BLaER1 (cell line): ENCODE data around the gene TP53AIP1.
A peak's percentile ranks its signal among the peaks of the same experiment; 100 is the strongest.

Experiments
- H3K27ac ChIP-seq: shearing (Covaris generic); formaldehyde crosslinking; 2 replicates; pipeline ENCODE4 v1.8.1; 2022
- H3K27me3 ChIP-seq: shearing (Covaris generic); formaldehyde crosslinking; 2 replicates; pipeline ENCODE4 v1.8.1; 2022
- H3K36me3 ChIP-seq: shearing (Covaris generic); formaldehyde crosslinking; 2 replicates; pipeline ENCODE4 v1.8.1; 2022
- H3K4me1 ChIP-seq: shearing (Covaris generic); formaldehyde crosslinking; 2 replicates; pipeline ENCODE4 v1.8.1; 2022
- H3K4me2 ChIP-seq: shearing (Covaris generic); formaldehyde crosslinking; 2 replicates; pipeline ENCODE4 v1.8.1; 2022
- H3K4me3 ChIP-seq: shearing (Covaris generic); formaldehyde crosslinking; 2 replicates; pipeline ENCODE4 v1.8.1; 2022
- H3K9ac ChIP-seq: shearing (Covaris generic); formaldehyde crosslinking; 2 replicates; pipeline ENCODE4 v1.8.1; 2022
- H3K9me3 ChIP-seq: shearing (Covaris generic); formaldehyde crosslinking; 2 replicates; pipeline ENCODE4 v1.8.1; 2022
- H4K20me1 ChIP-seq: shearing (Covaris generic); formaldehyde crosslinking; 2 replicates; pipeline ENCODE4 v1.8.1; 2022
- Cebpa-rat ChIP-seq: shearing (Covaris generic); IDR thresholded peaks from 2 replicates; pipeline ENCODE4 v1.8.1; 2022

TP53AIP1 gene

DNA sequence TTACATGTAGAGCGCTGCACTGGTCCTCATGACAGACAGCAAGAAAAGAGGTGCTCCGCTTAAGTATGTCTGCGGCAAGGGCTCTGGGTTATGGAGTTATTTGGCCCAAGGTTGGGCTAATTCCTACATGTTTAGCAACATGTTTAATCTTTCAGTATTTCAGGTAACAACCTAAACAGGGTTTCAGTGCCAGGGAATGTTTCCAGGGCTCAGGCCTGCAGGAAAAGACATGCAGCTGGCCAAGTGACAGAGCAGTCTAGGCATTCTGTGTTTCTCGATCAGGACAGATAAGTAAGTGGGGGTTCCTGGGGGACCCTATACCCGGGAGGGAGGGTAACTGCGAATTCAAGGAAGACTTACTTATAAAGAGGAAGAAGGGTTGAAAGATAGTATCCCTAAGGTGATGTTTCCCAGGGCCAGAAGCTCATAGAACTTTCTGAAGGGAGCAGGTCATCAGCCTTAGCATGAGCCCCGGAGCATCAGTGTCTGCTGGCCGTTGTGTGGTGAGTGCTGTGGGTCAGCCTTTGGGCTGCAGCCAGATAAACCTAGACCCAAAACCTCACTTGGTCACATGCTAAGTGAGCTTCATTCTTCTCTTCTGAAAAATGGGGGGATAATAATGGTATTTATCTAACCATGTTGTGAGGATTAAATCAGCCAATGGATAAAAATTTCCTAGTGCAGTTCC, 33.1 kb downstream of the TP53AIP1 start:
- Histone ChIP-seq H3K9me3 (peaks cover 10% of the 10 kb centered on the region; the same call in 1 of the 2 replicates), H3K9ac (no peak overlapping the region), H4K20me1 (no peaks in the 10 kb centered on the region), H3K36me3 (no peaks in the 10 kb centered on the region), H3K4me3 (no peak overlapping the region), H3K27me3 (no peaks in the 10 kb centered on the region), H3K27ac (no peak overlapping the region), H3K4me2 (peak overlapping the region; percentile 79; the same call in 1 of the 2 replicates), H3K4me1 (peaks cover 48% of the 10 kb centered on the region)
- no peak for TF ChIP-seq Cebpa-rat

DNA sequence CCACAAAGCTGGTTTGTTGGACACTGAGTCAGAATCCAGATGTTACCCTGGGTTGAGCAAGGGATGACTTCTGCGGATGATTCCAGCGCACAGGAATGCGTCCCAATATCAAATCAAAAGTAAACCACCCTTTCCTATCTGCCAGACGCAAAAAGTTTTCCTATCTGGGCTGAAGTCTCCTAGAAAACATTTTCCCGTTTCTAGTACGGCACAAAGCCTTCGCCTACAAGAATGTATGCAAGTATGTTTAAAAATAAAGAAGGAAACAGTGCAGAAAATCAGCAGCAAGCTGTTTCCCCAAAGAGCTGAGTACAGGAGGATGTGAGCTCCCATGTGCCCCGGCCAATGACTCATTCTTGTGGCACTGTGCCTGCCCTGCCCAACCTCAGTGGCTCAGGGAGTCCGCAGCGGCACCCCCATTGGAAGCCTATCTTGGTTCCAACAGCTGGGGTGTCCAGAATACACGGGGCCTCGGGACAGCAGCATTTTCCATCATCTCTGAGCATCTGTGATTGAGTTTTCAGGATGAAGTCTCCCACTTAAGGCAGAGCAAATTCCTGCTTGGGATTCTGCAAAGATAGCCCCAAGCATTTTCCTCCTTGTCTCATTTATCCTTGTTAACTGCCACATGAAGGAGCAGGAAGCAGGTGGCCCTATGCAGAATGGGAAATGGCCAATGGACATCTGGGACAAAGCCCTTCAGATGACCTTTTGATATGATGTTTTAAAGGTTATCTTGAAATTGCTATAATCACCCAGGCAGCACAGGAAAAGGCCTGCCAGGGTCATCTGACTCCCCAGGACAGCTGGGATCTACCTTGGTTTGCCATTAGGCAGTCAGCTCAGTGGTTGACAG, 34.1 kb downstream of the TP53AIP1 start:
- H3K27ac ChIP-seq, result no peak overlapping the region
- peak overlapping the region; percentile 79 for H3K4me2 ChIP-seq
- H3K9me3 ChIP-seq, result peaks cover 10% of the 10 kb centered on the region; the same call in 1 of the 2 replicates
- no peaks in the 10 kb centered on the region for H3K27me3 ChIP-seq
- TF ChIP-seq Cebpa-rat, result no peak
- H4K20me1 ChIP-seq, result no peaks in the 10 kb centered on the region
- no peaks in the 10 kb centered on the region for H3K36me3 ChIP-seq
- H3K4me1 ChIP-seq, result peaks cover 58% of the 10 kb centered on the region
- no peak overlapping the region for H3K9ac ChIP-seq
- no peak overlapping the region for H3K4me3 ChIP-seq

DNA sequence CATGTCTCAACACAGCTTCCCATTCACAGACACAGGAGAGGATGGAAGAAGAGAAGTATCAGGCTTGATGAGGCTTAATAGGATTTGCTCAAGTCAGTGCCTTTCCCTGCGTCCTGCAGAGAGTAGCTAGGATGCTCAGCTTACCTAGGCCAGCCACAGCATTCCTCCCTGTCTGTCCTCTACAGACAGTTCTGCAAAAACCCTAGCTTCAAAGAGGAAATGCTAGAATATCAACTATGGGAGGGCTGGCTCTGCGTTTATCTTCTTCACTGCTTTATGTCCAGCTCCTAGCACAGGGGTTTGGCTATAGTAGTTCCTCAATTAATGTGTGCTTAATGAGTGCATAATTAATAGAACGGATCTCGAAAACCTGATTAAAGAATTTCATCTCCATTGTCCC, 35.1 kb downstream of the TP53AIP1 start:
- H3K9me3 ChIP-seq, result peaks cover 10% of the 10 kb centered on the region; the same call in 1 of the 2 replicates
- H3K9ac ChIP-seq, result no peak overlapping the region
- no peak for TF ChIP-seq Cebpa-rat
- H3K36me3 ChIP-seq, result no peaks in the 10 kb centered on the region
- peak overlapping the region; percentile 79 for H3K4me2 ChIP-seq
- no peak overlapping the region for H3K4me3 ChIP-seq
- H3K27ac ChIP-seq, result no peak overlapping the region
- H4K20me1 ChIP-seq, result no peaks in the 10 kb centered on the region
- peaks cover 68% of the 10 kb centered on the region for H3K4me1 ChIP-seq
- no peaks in the 10 kb centered on the region for H3K27me3 ChIP-seq

DNA sequence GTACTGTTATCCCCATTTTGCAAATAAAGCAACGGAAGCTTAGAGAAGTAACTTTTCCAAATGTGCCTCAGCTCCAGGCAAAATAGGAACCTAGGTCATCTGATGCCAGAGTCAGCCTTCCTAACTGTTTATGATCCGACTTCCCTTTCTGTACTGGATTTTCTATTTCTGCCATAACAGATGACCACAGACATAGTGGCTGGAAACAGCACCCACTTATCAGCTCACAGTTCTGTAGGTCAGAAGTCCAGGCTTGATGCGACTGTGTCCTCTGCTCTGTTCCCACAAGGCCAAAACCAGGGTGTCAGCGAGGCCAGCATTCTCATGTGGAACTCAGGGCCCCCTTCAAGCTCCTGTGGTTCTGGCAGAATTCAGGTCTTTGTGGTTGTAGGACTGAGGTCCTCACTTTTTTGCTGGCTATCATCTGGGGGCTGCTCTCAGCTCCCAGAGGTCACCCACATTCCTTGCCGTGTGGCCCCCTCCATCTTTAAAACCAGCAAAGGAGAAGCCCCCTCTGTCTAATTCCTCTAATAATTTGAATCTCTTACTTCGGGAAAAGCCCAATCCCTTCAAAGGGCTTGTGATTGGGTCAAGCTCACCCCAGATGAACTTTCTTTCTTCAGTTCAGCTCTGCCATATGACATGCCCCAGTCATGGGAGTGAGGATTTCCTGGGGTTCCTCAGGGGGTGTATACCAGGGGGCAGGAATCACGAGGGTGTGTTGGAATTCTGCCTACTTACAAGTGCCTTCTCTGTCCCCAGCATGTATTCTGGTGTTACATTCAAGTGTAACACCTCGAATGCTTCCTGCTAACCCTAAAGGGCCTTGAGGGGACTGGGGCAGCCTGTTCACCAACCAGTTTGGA, 36.3 kb downstream of the TP53AIP1 start:
- H4K20me1 ChIP-seq, result no peaks in the 10 kb centered on the region
- peaks cover 74% of the 10 kb centered on the region for H3K4me1 ChIP-seq
- H3K4me2 ChIP-seq, result peak overlapping the region; percentile 78
- no peak overlapping the region; the same call in 1 of the 2 replicates for H3K9ac ChIP-seq
- H3K4me3 ChIP-seq, result peak overlapping the region; percentile 65
- 0 out of 2 replicates have a peak overlapping the region, but pooled peaks have one; percentile 8 for H3K27ac ChIP-seq
- peaks cover 5% of the 10 kb centered on the region; the same call in 1 of the 2 replicates for H3K9me3 ChIP-seq
- H3K27me3 ChIP-seq, result no peaks in the 10 kb centered on the region
- H3K36me3 ChIP-seq, result no peaks in the 10 kb centered on the region
- no peak for TF ChIP-seq Cebpa-rat

DNA sequence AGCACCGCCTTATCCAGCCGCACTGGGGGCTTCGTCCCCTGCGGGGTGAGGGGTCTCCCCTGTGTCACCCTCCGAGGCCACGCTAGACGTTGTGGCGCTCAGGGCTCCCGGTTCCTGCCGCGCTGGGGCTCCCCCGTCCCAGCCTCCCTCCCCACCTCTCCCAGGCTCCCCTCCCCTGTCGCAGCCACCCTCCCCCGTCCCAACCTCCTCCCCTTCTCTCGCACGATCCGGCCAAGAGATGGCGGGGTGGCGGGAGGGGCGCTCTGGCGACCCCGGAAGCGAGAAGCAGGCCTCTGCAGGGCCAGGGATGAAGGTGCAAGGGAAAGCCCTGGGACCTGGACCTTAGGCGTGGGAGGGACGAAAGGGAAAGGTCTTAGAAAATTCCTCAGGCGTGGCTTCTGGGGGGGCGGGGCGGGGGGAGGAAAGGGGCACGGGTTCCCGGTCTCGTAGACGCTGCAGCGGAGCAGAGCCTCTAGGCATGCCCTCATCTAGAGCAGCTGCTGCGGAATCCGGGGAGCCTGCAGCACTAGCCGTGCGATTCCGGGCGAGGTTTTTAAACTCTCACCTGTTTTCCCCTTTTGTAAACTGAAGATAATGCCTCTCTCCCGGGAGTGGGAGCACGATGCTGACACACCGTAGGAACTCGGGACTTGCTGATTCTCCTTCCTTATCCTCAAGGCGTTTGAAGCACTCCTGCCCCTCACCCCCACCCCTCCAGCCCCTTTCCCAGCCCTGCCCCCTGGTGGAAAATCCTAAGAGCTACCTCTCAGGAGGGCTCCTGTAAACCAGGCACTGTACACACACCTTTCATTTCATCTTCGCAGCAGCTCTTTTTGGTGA, 37.1 kb downstream of the TP53AIP1 start:
- no peak overlapping the region for H3K9ac ChIP-seq
- H3K27ac ChIP-seq, result no peak overlapping the region

DNA sequence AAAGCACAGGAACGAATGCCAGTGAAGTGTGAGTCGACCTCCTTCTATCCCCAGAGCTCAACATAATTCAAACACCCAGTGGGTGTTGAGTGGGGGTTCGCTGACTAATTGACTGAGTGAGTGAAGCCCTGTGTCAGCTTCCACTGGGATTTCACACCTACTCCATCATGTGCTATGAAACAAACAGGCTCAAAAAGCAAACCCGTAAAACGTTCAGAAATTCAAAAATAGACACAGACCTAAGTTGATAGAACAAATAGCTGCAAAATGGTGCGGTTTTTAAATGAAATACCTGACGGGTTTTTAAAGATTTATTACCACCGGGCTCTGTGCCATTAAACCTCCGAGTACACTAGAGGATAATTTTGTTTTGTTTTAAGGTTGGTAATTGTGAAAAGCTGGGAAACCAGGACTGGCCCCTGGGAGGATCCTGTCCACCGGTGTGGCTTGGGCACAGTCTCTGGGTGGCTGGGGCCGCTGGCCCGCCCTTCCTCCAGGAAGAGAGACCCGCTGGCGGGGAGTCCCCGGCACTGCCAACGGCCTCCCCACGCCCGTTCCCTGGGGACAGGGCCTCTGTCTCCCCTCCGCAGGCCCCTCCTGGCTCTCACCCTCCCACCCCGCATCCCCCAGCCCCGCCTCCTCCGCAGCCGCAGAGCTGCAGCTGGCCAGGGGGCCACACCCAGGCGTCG, 37.9 kb downstream of the TP53AIP1 start:
- H3K27ac ChIP-seq, result no peak overlapping the region
- no peaks in the 10 kb centered on the region for H3K9me3 ChIP-seq
- no peaks in the 10 kb centered on the region for H4K20me1 ChIP-seq
- no peaks in the 10 kb centered on the region for H3K27me3 ChIP-seq
- no peak overlapping the region for H3K9ac ChIP-seq
- peak overlapping the region; percentile 78 for H3K4me2 ChIP-seq
- peak overlapping the region; percentile 65 for H3K4me3 ChIP-seq
- no peak for TF ChIP-seq Cebpa-rat
- no peaks in the 10 kb centered on the region for H3K36me3 ChIP-seq
- peaks cover 76% of the 10 kb centered on the region for H3K4me1 ChIP-seq

More for the DNA sequence above, 37.1 kb downstream of the TP53AIP1 start:
- Histone ChIP-seq H4K20me1 (no peaks in the 10 kb centered on the region), H3K4me2 (peak overlapping the region; percentile 78), H3K4me3 (peak overlapping the region; percentile 65), H3K4me1 (peaks cover 76% of the 10 kb centered on the region), H3K36me3 (no peaks in the 10 kb centered on the region), H3K9me3 (no peaks in the 10 kb centered on the region), H3K27me3 (no peaks in the 10 kb centered on the region)
- no peak for TF ChIP-seq Cebpa-rat

DNA sequence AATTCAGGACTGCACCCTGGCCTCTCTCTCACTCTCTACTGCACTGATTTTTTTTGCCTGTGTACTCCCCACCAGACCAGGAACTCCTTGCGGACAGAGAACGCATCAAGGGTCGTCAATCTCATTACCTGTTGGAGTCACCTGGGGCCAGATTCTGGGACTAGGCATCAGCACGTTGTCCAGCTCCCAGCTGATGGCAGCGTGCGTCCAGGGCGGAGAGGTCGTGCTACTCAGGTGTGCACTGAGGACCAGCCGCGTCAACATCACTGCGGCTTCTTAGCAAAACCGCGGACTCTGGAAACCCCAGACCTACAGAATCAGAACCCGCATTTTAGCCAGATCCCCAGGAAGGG, 38.4 kb downstream of the TP53AIP1 start:
- Histone ChIP-seq H3K4me3 (peak overlapping the region; percentile 65), H3K4me1 (peaks cover 72% of the 10 kb centered on the region), H3K36me3 (no peaks in the 10 kb centered on the region), H3K4me2 (peak overlapping the region; percentile 78), H3K9me3 (no peaks in the 10 kb centered on the region), H3K27ac (no peak overlapping the region), H3K9ac (no peak overlapping the region; the same call in 1 of the 2 replicates), H4K20me1 (no peaks in the 10 kb centered on the region), H3K27me3 (no peaks in the 10 kb centered on the region)
- TF ChIP-seq Cebpa-rat, result no peak

DNA sequence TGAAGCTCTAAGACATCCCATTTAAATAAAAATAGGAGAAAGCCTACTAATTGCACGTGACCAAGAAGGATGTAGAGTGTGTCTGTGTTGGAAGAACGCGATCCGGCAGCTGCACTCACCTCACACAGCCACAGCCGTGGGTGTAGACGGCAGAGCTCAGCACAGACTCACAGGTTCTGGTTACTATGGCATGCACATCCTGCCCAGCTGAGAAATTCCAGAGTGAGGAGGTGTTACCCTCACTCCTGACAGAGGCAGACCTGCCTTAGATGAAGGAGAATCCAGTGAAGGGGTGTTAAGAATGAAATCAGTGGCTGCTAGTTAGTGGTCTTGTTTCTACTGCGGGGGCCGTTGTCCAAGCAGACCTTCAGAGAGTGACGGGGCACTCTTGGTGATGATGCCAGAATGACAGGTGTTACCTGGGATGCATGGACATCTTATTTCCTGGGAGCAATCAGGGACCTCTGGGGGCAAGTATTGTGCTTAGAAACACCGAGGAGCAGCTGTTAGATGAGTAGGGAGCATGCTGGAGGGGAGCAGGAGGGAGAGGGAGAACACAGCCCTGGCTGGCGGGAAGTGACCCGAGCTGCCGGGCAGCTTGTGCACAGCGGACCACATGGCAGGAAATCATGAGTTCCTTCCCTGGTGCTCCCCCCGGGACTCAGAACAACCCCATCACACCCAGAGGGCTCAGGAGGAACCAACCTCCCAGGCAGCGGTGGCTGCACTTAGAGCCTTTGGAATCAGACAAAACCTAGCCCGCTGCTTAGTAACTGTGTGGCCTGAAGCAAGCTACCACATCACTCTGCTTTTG, 39.2 kb downstream of the TP53AIP1 start:
- no peak for TF ChIP-seq Cebpa-rat
- no peak overlapping the region for H3K9ac ChIP-seq

More for the DNA sequence above, 39.2 kb downstream of the TP53AIP1 start:
- Histone ChIP-seq H3K4me2 (peak overlapping the region; percentile 78), H3K4me1 (peaks cover 64% of the 10 kb centered on the region), H3K27me3 (no peaks in the 10 kb centered on the region), H3K9me3 (no peaks in the 10 kb centered on the region), H3K27ac (no peak overlapping the region), H4K20me1 (no peaks in the 10 kb centered on the region), H3K4me3 (peak overlapping the region; percentile 65; the same call in 1 of the 2 replicates), H3K36me3 (no peaks in the 10 kb centered on the region)
